Adipose tissue (tissue), 3 donors: Measurements from ENCODE around the gene RHOT2. TPM values are rescaled to one million over a fixed set of nuclear protein-coding genes. Genes with fewer than 3 reads are reported as not detected.
"Not testable (repeated sequence)": the region's sequence is repeated elsewhere in the genome, so short reads cannot be mapped to it uniquely, and the experiment has no call there.

ENCODE experiments used
- H3K27ac ChIP-seq: one replicate; pipeline ENCODE4 v1.5.1; 2013; ENCODE audit warnings: low read depth, low read length
- WGBS, 3 donors: extraction: QIAGEN DNeasy Blood & Tissue Kit; methylation state at CpG; one replicate each; pipeline ENCODE4 v1.1.7; 2013; 5-methylcytosine and 5-hydroxymethylcytosine counted together
- polyA plus RNA-seq, 3 donors: library from polyadenylated mRNA; stranded (reverse); fragments of 200-250 nt; gene quantifications; one replicate each; pipeline ENCODE4 v1.2.3, GENCODE V29; 2013
- donor health status: healthy with polysubstance abuse.
- donor health status: Bipolar disorder and iron deficiency.
- donor health status: healthy.

RHOT2 gene
- polyA plus RNA-seq, 3 donors, result 67.7 to 107 (median 85.5) TPM

DNA sequence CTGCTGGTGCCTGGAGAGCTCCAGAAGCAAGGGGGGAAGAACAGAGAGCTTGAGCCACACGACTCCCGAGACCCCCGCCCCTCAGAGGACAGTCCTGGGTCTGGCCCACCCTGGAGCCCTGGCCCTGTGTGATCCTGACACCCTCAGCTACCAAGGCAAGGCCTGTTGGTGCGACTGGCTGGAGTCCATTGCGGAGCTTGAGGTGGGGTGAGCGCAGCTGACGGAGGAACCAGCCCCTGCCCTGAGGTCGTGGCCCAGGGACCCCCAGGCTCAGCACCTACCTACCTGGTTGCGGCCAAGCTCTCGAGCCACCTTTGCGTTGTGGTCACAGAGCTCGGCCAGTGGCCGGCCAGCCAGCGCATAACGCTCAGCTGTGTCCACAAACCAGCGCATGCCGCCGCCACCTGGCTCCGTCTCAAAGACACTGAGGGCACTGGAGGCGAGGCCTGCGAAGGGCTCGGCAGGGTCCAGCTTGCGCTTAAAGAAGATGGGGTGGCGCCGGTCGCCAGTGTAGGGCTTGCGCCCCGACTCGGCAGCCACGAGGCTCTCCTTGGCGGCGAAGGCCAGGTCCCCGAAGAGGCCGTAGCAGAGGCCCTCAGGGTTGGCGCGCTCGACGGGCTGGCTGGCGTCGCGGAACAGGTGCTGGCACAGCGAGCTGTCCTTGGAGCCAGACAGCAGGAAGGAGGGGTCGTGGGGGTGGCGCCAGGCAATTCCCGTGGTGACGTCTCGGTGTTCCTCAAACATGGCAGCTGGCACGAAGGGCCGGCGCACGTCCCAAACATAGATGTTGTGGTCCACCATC lies 18.7 kb downstream of the RHOT2 start:
- no peak overlapping the region for H3K27ac ChIP-seq
- WGBS, 3 donors, result 91 to 96% (median 94%) methylated on average over 51 of the region's 51 CpGs

DNA sequence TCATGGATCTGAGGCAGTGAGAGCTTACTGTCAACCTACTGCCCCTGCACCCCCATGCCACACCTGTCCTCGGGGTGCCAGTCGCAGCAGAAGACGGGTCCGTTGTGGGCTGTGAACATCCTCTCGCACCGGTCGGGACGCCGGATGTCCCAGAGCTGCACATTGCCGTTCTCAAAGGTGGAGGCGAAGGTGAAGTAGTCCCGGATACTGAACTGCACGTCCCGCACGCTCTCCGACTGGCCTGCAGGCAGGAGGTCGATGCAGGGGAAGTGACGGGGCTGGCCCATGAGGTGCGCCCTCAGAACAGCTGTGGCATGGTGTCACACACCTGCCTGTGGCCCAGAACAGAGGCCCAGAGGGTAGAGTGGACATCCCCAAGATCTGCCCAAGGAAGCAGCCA lies 19.6 kb downstream of the RHOT2 start:
- WGBS, 3 donors, result 91 to 96% (median 91%) methylated on average over 19 of the region's 19 CpGs
- no peak overlapping the region for H3K27ac ChIP-seq

DNA sequence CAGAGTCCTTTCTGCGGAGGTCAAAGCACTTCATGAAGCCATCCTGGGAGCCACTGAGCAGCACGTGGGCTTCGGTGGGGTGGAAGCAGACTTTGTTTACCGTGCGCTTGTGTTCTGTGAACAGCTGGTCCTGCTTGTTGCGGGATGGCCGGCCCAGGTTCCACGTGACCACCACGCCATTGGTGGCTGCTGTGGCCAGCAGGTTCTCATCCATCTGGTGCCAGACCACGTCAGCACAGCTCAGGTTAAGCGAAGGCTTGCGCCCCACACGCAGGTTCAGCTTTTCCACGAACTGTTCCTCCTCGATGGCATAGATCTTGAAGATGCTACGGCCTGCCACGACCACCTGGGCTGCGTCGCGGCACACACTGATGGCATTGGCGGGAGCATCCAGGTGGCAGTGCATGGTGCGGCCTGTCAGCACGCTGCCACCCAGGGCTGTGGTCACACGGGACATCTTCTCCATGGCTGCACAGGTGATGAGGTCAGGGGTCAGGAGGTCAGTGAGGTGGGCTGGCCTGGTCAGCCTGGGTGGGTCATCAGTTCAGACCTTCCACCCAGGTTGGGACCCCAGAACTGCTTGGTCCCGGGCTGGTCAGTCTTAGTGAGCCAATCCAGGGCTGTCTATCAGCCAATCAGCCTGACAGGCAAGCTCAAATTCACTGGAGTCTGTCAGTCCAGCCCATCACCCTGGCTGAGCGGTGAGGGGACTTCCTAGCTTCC lies 21.4 kb downstream of the RHOT2 start:
- WGBS, 3 donors, result 74 to 84% (median 80%) methylated on average over 26 of the region's 26 CpGs
- no peak overlapping the region for H3K27ac ChIP-seq

DNA sequence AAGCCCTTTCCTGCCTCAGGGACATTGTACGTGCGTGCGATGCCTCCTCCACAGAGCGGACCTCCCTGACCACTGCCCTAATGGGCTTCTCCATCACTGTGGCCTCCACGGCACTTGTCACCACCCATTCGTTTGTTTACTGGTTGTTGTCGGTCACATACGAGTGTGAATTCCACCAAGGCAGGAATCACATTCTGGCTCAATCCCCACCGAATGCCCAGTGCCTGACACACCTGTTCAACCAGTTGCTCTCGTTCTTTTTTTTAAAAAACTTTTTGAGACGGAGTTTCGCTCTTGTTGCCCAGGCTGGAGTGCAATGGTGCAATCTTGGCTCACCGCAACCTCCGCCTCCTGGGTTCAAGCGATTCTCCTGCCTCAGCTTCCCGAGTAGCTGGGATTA lies 23.3 kb downstream of the RHOT2 start:
- H3K27ac ChIP-seq, result not testable (repeated sequence)
- WGBS, 3 donors, result 78 to 88% (median 87%) methylated on average over 16 of the region's 16 CpGs

DNA sequence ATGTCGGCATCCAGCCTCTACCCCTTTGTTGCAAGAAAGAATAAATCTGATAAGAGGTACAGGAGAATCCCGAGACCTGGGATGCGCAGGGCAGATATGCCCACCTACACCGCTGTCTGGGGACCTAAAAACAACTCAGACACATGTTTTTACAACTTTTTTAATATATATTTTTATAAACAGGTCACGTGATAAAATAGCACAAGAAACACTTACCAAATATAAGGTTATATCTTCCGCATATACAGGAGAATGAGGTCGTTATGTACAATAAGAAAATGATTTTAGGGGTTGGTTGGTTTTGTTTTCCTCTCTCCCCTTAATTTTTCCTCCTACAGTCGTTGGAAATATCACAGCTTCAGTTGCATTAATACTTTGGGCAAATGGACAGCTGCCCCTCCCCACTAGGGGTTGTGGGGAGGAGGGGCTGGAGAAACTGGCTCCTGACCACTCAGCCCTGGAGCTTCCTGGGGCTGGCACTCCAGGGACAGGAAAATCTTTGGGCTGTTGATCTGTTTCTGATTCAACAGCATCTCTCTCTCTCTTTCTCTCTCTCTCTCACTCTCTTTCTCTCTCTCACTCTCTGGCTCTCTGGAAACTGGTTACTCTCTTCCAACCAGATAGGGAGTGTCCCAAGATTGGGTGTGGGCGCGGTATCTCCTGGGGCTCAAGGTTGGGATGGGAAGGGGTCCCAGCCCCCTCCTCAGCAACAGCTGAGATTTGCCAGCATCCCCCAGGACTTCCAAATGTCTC lies 24.6 kb downstream of the RHOT2 start:
- 60 to 77% (median 71%) methylated on average over 10 of the region's 10 CpGs for WGBS, 3 donors
- H3K27ac ChIP-seq, result no peak overlapping the region

DNA sequence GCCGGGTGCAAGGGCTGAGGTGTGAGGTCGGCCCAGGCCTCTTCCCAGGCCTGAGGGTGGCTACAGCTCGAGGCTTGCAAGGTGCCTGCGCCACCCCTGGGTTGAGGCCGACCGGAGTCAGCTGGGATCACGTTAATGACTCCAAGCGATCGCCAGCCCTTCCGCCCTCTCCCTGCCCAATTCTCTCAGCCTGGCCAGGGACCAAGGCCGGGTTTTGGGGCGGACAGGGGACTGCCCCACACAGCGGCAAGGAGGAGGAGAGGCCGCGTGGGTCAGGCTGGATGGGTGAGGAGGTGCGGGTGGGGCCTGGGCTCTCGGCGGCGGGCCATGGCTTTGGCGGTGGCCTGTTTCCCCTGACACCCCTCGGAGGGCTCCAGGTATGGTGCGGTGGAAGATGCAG lies 25.4 kb downstream of the RHOT2 start:
- 34 to 39% (median 36%) methylated on average over 19 to 22 of the region's 22 CpGs for WGBS, 3 donors
- no peak overlapping the region for H3K27ac ChIP-seq

DNA sequence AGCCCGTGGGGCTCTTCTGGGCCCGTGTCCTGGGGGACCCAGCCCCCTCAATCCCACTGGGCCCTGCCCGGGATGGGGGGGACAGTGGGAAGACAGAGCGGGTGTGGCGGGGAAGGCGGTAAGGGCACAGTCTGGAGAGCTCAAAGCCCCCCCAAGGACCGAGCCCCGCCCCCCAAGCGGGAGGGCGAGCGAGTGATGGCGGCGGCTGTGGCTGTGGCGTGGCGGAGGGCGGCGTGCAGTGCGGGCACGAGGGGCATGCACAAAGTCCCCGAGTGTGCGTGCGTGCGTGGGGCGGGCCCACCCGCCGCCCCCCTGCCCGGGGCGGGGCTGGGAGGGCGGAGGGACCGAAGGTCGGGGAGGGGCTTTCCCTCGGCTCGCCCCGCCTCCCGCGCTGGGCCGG lies 25.8 kb downstream of the RHOT2 start:
- H3K27ac ChIP-seq, result no peak overlapping the region

DNA sequence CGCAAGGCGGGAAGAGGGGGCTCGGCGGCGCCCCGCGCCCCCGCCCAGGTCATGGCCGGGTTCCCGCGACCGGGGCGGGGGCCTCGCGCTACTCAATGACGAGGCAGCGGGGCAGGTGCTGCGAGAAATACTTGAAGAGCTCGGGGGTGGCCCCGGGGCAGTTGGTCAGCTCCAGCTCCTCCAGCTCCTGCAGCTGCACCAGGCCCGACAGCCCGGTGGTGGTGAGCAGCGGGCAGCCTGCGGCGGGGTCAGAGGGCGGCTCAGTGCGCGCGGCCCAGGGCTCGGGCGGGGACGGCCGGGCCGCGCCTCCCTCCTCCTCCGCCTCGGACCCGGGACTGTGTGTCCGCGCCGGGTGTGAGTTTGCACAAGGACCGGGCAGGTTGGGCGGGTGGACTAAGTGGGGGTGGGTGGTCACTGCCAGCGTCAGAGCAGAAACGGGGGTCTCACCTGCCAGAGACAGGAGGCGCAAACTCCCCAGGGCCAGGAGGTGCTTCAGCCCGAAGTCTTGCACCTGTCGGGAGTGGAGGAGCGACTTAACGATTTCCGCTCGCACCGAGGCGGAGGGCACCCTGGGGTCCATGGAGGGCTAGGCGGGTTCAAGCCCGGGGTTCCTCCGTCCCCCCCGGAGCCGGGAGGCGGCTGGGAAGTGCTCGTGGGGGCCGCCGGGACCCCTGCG lies 26.4 kb downstream of the RHOT2 start:
- 2 to 5% (median 3%) methylated on average over 51 to 64 of the region's 64 CpGs for WGBS, 3 donors
- H3K27ac ChIP-seq, result no peak overlapping the region

More for the DNA sequence above, 25.8 kb downstream of the RHOT2 start:
- WGBS, 3 donors, result 5 to 7% (median 7%) methylated on average over 16 to 36 of the region's 37 CpGs

DNA sequence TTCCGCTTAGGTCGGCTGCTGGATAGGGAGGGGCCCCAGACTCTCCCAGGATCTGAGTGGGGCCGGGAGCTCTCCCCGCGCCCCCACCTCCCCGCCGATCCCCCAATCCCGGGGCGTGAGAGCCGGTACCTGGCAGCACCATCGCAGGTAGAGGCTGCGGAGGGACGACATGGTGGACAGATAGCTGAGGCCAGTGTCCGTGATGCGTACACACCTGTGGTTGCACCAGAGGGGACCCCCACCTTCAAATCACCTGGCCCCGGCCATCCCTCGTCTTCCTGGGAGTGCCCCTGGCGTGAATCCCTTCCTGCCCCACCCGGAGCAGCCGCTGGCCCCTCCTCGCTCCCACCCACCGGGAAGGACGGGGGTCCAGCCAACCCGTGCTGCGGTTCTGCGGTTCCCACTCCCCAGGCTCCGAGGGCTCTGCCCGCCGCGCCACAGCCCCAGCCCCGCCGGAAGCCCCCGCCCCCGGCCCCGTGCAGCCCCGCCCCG lies 27.0 kb downstream of the RHOT2 start:
- WGBS, 3 donors, result 2 to 3% (median 3%) methylated on average over 23 to 37 of the region's 37 CpGs
- no peak overlapping the region for H3K27ac ChIP-seq

DNA sequence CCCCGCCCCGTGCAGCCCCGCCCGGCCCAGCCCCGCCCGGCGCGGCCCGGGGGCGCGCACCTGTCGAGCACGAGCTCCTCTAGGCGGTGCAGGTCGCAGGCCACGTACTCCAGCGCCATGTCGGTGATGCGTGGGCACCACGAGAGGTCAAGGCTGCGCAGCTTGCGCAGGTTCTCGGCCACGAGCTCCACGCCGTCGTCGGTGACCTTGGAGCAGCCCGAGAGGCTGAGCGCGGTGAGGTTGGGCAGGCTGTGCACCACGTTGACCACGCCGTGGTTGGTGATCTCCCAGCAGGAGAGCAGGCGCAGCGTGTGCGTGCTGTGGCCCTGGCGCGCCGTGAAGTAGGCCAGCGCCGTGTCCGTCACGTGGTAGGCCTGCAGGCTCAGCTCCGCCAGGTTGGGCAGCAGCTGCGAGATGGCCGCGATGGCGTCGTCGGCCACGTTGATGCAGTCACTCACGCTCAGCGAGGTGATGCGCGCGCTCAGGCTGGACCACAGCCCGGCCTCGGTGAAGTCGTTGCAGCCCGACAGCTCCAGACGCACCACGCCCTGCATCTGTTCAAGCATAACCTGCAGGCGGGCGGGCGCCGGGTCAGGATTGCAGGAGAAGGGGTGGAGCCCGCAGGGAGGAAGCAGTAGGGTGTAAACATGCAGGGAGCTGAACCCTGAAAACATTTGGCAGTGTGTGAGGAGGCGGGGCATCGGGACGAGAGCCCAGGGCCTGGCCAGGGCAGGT lies 27.6 kb downstream of the RHOT2 start:
- WGBS, 3 donors, result 2 to 4% (median 3%) methylated on average over 68 to 71 of the region's 71 CpGs

DNA sequence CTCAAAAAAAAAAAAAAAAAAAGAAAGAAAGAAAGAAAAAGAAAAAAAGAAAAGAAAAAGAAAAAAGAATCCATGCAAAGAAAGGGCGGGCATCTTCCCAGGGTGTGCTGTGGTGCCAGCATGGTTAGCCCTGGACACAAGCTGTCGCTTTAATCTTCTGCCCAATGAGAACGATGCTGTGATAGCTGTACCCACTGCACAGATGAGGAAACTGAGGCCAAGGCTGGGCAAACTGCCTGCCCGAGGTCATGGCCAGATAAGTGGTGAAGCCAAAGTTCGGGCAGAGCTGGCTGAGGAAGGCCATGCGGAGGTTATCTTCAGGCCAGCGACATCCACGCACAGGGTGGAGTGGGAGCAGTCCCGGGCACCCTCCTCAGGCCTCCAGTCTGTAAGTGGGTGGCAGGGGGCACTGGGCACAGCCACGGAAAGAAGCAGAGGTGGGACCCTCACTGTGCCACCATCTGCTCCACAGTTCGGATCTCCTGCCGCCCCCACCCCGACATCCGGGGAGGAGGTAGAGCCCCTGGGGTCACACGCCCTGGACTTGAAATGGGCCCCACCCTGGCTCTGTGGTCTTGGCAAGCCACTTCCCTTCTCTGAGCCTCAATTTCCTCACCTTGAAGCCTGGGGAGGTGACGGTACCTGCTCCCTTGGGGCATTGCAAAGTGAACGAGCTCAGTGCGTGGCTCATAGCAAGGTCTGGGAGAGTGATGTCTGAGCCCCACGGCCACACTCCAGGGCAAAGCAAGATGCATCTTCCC lies 31.2 kb downstream of the RHOT2 start:
- WGBS, 3 donors, result 70 to 79% (median 72%) methylated on average over 19 of the region's 19 CpGs

More for the DNA sequence above, 27.6 kb downstream of the RHOT2 start:
- no peak overlapping the region for H3K27ac ChIP-seq

DNA sequence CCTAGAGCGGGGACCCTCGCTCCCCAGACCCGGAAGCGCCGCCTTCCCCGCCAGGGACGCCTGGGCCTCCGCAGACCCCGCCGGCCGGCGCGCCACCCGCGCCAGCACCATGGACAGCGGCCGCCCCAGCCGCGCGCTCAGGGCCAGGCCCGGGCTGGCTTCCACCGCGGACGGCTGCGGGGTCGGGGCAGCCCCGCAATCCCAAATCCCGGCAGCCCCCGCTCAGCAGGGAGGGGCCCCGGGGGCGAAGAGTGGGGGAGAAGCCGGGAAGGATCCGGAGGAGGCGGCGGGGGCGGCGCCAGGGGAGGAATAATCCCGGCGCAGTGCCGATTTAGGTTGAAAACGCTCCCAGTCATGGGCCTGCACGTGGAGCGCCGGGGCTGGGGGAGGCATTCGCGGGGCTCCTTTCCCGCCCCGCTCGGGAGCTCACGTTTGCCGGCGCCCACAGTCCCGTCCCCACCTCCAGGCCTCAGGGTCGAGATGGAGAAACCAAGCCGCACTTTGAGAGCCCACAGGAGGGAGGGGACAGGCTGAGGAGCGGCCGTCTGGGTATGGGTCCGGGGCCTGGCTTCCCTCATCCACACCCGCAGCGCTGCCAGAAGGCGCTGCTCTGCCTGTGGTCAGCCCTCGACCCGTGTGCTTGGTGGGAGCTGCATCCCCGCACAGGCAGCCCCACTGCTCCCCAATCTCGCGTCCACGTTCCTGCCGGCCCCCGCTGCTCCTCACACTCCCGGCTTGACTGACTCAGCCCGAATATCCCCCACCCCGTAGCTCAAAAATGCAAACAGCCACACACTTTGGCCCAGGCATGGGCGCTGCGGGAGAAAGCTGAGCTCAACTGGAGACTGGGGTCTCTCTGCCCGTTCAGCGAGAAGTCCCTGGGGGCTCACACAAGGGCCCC lies 33.0 kb downstream of the RHOT2 start:
- H3K27ac ChIP-seq, result no peak overlapping the region
- WGBS, 3 donors, result 4 to 7% (median 7%) methylated on average over 59 to 76 of the region's 76 CpGs

More for the DNA sequence above, 31.2 kb downstream of the RHOT2 start:
- H3K27ac ChIP-seq, result no peak overlapping the region

DNA sequence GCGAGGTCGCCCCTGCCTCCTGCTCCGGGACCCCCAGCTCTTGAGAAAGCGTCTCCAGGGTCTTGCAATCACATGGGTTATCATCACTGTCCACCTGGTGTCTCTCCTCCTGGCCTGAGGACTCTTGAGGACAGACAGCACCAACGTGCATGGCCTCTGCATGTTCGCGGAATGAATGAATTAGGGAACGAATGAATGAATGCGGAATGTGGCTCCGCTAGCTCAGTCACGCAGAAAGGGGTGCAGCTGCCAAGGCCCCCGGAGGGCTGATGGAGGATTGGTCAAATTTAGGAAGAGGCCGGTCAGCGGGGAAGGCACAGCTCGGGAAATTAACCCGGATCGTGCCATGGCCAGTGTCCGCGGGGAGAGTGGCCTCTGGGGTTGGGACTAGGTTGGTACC lies 34.4 kb downstream of the RHOT2 start:
- WGBS, 3 donors, result 78 to 85% (median 84%) methylated on average over 19 of the region's 19 CpGs
- H3K27ac ChIP-seq, result no peak overlapping the region

DNA sequence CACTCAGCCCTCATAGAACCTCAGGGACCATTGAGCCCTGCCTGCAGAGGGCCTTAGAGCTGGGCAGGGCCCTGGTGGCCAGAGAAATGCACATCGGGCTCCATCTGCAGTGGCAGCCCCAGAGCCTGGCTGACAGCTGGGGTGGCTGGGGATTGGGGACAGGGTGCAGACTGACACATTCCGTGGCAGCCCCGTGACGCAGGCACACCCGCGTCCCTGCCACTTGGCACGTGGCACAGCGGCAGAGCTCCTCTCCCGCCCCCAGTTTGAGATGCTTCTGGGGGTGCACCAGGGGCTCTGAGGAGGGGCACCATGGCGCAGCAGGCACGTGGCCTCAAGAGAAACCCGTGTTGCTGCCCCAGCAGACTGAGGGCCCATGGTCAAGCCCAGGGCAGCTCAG lies 35.5 kb downstream of the RHOT2 start:
- no peak overlapping the region for H3K27ac ChIP-seq
- 73 to 82% (median 81%) methylated on average over 12 of the region's 12 CpGs for WGBS, 3 donors

DNA sequence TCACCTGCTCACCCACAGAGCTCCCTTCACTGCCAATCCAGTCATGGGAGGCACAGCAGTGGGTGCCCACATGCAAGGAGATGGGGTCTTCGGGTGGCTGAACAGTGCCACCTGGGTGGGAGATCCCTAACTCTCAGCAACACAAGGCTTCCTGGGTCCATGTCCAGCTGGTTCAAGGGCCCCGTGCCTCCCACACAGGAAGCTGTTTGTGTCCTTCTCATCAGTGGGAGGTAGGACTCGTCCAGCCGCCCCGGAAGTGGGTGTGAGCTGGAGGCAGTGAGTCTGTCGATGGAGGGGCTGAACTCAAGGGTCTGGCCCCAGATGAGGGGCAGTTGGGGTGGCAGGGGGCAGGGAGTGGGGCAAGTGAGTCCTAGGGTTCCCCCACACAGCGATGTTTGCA lies 36.1 kb downstream of the RHOT2 start:
- H3K27ac ChIP-seq, result no peak overlapping the region
- 62 to 67% (median 63%) methylated on average over 7 of the region's 7 CpGs for WGBS, 3 donors
